Hepatocyte (in vitro differentiated cells): Measurements from ENCODE around the gene PDE11A.

Experiments
- CTCF ChIP-seq: fragments of 200-600 bp; sonication (generic); IDR thresholded peaks from 2 replicates; pipeline ENCODE4 v1.5.1; 2016; ENCODE audit warnings: antibody characterized with exemption, mild to moderate bottlenecking; ENCODE audit not compliant: poor library complexity
- EZH2 ChIP-seq: fragments of 200-600 bp; sonication (generic); IDR thresholded peaks from 2 replicates; pipeline ENCODE4 v1.6.1; 2016; ENCODE audit warnings: antibody characterized with exemption, mild to moderate bottlenecking, borderline replicate concordance
- EZH2phosphoT487 ChIP-seq: fragments of 200-600 bp; sonication (generic); IDR thresholded peaks from one replicate; pipeline ENCODE4 v1.6.1; 2018; ENCODE audit warnings: antibody characterized with exemption, mild to moderate bottlenecking, low read depth, moderate library complexity; ENCODE audit not compliant: unreplicated experiment, severe bottlenecking

- no peak for TF ChIP-seq CTCF
- TF ChIP-seq EZH2phosphoT487: no peak
- no peak for TF ChIP-seq EZH2
These were observed 333.9 kb downstream of the PDE11A start for GRCh38 chr2:177738461-177739235.
